H9 (cell line): ENCODE data around the gene BRF1. TPM values are rescaled to one million over a fixed set of nuclear protein-coding genes. Genes with fewer than 3 reads are reported as not detected.

Experiments used
- DNase-seq: peaks from one replicate; pipeline ENCODE4 v3.0.0-alpha.2; 2017
- H2AFZ ChIP-seq: one replicate; pipeline ENCODE4 v1.6.1; 2013; ENCODE audit warnings: mild to moderate bottlenecking, low read length, control low read depth, moderate library complexity
- H2AK5ac ChIP-seq: 2 replicates; pipeline ENCODE4 v1.6.1; 2013; ENCODE audit warnings: low read length, control low read depth, mixed read lengths; ENCODE audit not compliant: insufficient read length
- H2BK120ac ChIP-seq: one replicate; pipeline ENCODE4 v1.6.1; 2013; ENCODE audit warnings: low read depth, mild to moderate bottlenecking, low read length, control low read depth, inconsistent platforms; ENCODE audit not compliant: poor library complexity, severe bottlenecking
- H2BK12ac ChIP-seq: 2 replicates; pipeline ENCODE4 v1.6.1; 2013; ENCODE audit warnings: low read length, control low read depth, mixed read lengths, low read depth; ENCODE audit not compliant: insufficient read length
- H2BK15ac ChIP-seq: 2 replicates; pipeline ENCODE4 v1.6.1; 2013; ENCODE audit warnings: low read depth, low read length, control low read depth
- H2BK20ac ChIP-seq: one replicate; pipeline ENCODE4 v1.6.1; 2013; ENCODE audit warnings: low read depth, mild to moderate bottlenecking, low read length, control low read depth, inconsistent platforms; ENCODE audit not compliant: poor library complexity, severe bottlenecking
- H2BK5ac ChIP-seq: 2 replicates; pipeline ENCODE4 v1.6.1; 2013; ENCODE audit warnings: low read length, control low read depth, mixed read lengths; ENCODE audit not compliant: insufficient read length
- H3K14ac ChIP-seq: 2 replicates; pipeline ENCODE4 v1.6.1; 2013; ENCODE audit warnings: low read length, control low read depth; ENCODE audit not compliant: insufficient read depth
- H3K18ac ChIP-seq: 2 replicates; pipeline ENCODE4 v1.6.1; 2013; ENCODE audit warnings: low read depth, mild to moderate bottlenecking, mixed read lengths, low read length, control low read depth; ENCODE audit not compliant: insufficient read length
- H3K23ac ChIP-seq: 2 replicates; pipeline ENCODE4 v1.6.1; 2013; ENCODE audit warnings: low read length, control low read depth, mixed read lengths, low read depth; ENCODE audit not compliant: insufficient read length
- H3K23me2 ChIP-seq: 2 replicates; pipeline ENCODE4 v1.6.1; 2013; ENCODE audit warnings: low read depth, mild to moderate bottlenecking, mixed read lengths, low read length, control low read depth; ENCODE audit not compliant: insufficient read length, poor library complexity, severe bottlenecking
- H3K27ac ChIP-seq: 2 replicates; pipeline ENCODE4 v1.5.1; 2013; ENCODE audit warnings: low read length, control low read depth, mixed read lengths, low read depth; ENCODE audit not compliant: insufficient read length
- H3K27me3 ChIP-seq: 2 replicates; pipeline ENCODE4 v1.6.1; 2013; ENCODE audit warnings: low read length, control low read depth, inconsistent platforms; ENCODE audit not compliant: insufficient read depth
- H3K4ac ChIP-seq: 2 replicates; pipeline ENCODE4 v1.6.1; 2013; ENCODE audit warnings: low read depth, mild to moderate bottlenecking, control low read depth, inconsistent platforms, low read length, moderate library complexity
- H3K4me1 ChIP-seq: 2 replicates; pipeline ENCODE4 v1.6.1; 2013; ENCODE audit warnings: low read length, control low read depth, inconsistent platforms; ENCODE audit not compliant: insufficient read depth
- H3K4me2 ChIP-seq: 2 replicates; pipeline ENCODE4 v1.6.1; 2013; ENCODE audit warnings: low read length, control low read depth, mixed read lengths; ENCODE audit not compliant: insufficient read length, insufficient read depth
- H3K56ac ChIP-seq: 2 replicates; pipeline ENCODE4 v1.6.1; 2013; ENCODE audit warnings: low read depth, mild to moderate bottlenecking, mixed read lengths, low read length, control low read depth; ENCODE audit not compliant: insufficient read length
- H3K79me1 ChIP-seq: 2 replicates; pipeline ENCODE4 v1.6.1; 2013; ENCODE audit warnings: low read depth, mild to moderate bottlenecking, moderate library complexity, low read length, control low read depth, inconsistent platforms; ENCODE audit not compliant: insufficient read depth, poor library complexity, severe bottlenecking
- H3K79me2 ChIP-seq: 2 replicates; pipeline ENCODE4 v1.6.1; 2013; ENCODE audit warnings: low read length, control low read depth, inconsistent platforms; ENCODE audit not compliant: insufficient read depth
- H3K9ac ChIP-seq: 2 replicates; pipeline ENCODE4 v1.6.1; 2013; ENCODE audit warnings: low read length, control low read depth, mixed read lengths; ENCODE audit not compliant: insufficient read length; ENCODE audit errors: extremely low read depth
- H3K9me3 ChIP-seq: one replicate; pipeline ENCODE4 v1.6.1; 2013; ENCODE audit warnings: low read depth, low read length, inconsistent platforms; ENCODE audit not compliant: control insufficient read depth
- H3T11ph ChIP-seq: one replicate; pipeline ENCODE4 v1.6.1; 2013; ENCODE audit warnings: mild to moderate bottlenecking, low read length, control low read depth, inconsistent platforms
- H4K20me1 ChIP-seq: one replicate; pipeline ENCODE4 v1.6.1; 2013; ENCODE audit not compliant: control insufficient read depth, insufficient read length, insufficient read depth
- H4K5ac ChIP-seq: 2 replicates; pipeline ENCODE4 v1.6.1; 2013; ENCODE audit warnings: low read depth, mild to moderate bottlenecking, mixed read lengths, low read length, control low read depth; ENCODE audit not compliant: insufficient read length
- H4K8ac ChIP-seq: replicated peaks from 2 replicates; pipeline ENCODE4 v1.6.1; 2013; ENCODE audit warnings: low read length, control low read depth, mixed read lengths, low read depth; ENCODE audit not compliant: insufficient read length
- H4K91ac ChIP-seq: 2 replicates; pipeline ENCODE4 v1.6.1; 2013; ENCODE audit warnings: low read depth, mild to moderate bottlenecking, moderate library complexity, mixed read lengths, low read length, control low read depth; ENCODE audit not compliant: insufficient read length
- H3K27ac Mint-ChIP-seq, 3 experiments: 2 replicates in 2 of 3; 3 replicates in 1 of 3; pipeline ENCODE4 v1.8.0; 2020 to 2021; ENCODE audit warnings: mixed read lengths in 3 of 3, mild to moderate bottlenecking in 1 of 3, moderate library complexity in 1 of 3
- H3K27me3 Mint-ChIP-seq: 2 replicates; pipeline ENCODE4 v1.8.0; 2021; ENCODE audit warnings: low read depth, mild to moderate bottlenecking, moderate library complexity, mixed read lengths
- H3K36me3 Mint-ChIP-seq, 3 experiments: 2 replicates in 2 of 3; 3 replicates in 1 of 3; pipeline ENCODE4 v1.8.0; 2020 to 2021; ENCODE audit warnings: low read depth in 3 of 3, mixed read lengths in 3 of 3; ENCODE audit not compliant: insufficient read depth in 1 of 3
- H3K4me1 Mint-ChIP-seq, 2 experiments: 2 replicates each; pipeline ENCODE4 v1.8.0; 2020; ENCODE audit warnings: mixed read lengths in 2 of 2
- H3K4me3 Mint-ChIP-seq, 2 experiments: 2 replicates in 1 of 2; 3 replicates in 1 of 2; pipeline ENCODE4 v1.8.0; 2020 to 2021; ENCODE audit warnings: mild to moderate bottlenecking in 2 of 2, mixed read lengths in 2 of 2, moderate library complexity in 1 of 2
- H3K9me3 Mint-ChIP-seq, 2 experiments: 2 replicates in 1 of 2; 3 replicates in 1 of 2; pipeline ENCODE4 v1.8.0; 2020; ENCODE audit warnings: mild to moderate bottlenecking in 2 of 2, mixed read lengths in 2 of 2, moderate library complexity in 1 of 2
- CTCF ChIP-seq: fragments of 200-600 bp; sonication (generic); conservative IDR thresholded peaks from 3 replicates; pipeline ENCODE4 v1.8.0; 2021; ENCODE audit warnings: antibody characterized with exemption, mild to moderate bottlenecking
- WGBS: extraction: QIAGEN DNeasy Blood & Tissue Kit; methylation state at CpG from one replicate; pipeline ENCODE4 v1.1.7; 2013; ENCODE audit warnings: missing lambda C conversion rate, low lambda C conversion rate, mixed read lengths; ENCODE audit not compliant: insufficient read length; ENCODE audit errors: extremely low coverage; 5-methylcytosine and 5-hydroxymethylcytosine counted together
- total RNA-seq: library from RNA; stranded (reverse); gene quantifications from 2 replicates; pipeline ENCODE4 v1.2.1, GENCODE V29; 2021

BRF1 gene
- total RNA-seq, 1 experiment from 2014 or later = 28.3 TPM

- no CpG with 5 or more reads among the region's 13 CpGs for WGBS
- no peaks in the 10 kb centered on the region; a peak in 1 of 7 replicates for H3K36me3 Mint-ChIP-seq
These were observed 93.3 kb downstream of the BRF1 start for GRCh38 chr14:105207460-105207901.

More at GRCh38 chr14:105207460-105207901, 93.3 kb downstream of the BRF1 start:
- Histone ChIP-seq H4K5ac (no peak overlapping the region), H3K79me1 (no peaks in the 10 kb centered on the region), H3K79me2 (no peaks in the 10 kb centered on the region), H3K9ac (no peak overlapping the region), H3K9me3 (no peaks in the 10 kb centered on the region), H2BK120ac (no peak overlapping the region), H2BK20ac (no peak overlapping the region), H2AFZ (no peak overlapping the region), H2BK12ac (no peak overlapping the region), H3K14ac (no peak overlapping the region), H4K20me1 (no peaks in the 10 kb centered on the region), H2BK15ac (no peak overlapping the region), H3T11ph (no peak overlapping the region), H3K27ac (no peak overlapping the region), H3K4me2 (no peak overlapping the region), H2BK5ac (no peak overlapping the region), H3K4me1 (no peaks in the 10 kb centered on the region), H3K27me3 (no peaks in the 10 kb centered on the region), H3K4ac (no peak overlapping the region), H3K23ac (no peak overlapping the region), H4K91ac (no peak overlapping the region), H3K18ac (no peak overlapping the region), H3K23me2 (no peaks in the 10 kb centered on the region), H3K56ac (no peak overlapping the region), H4K8ac (no peak overlapping the region), H2AK5ac (no peak overlapping the region)
- H3K9me3 Mint-ChIP-seq = no peaks in the 10 kb centered on the region
- peak; percentile 31; the same call in 1 of the 3 replicates for TF ChIP-seq CTCF
- H3K4me1 Mint-ChIP-seq = no peaks in the 10 kb centered on the region; a peak in 2 of 4 replicates
- no peak overlapping the region for H3K4me3 Mint-ChIP-seq
- no peak for DNase-seq
- H3K27me3 Mint-ChIP-seq = peaks cover 1% of the 10 kb centered on the region; the same call in 1 of the 2 replicates
- H3K27ac Mint-ChIP-seq = no peak overlapping the region
